22Rv1 (cell line): ENCODE data around the gene GP1BB.

Experiments
- CTCF ChIP-seq: fragments of 450-650 bp; IDR thresholded peaks from 2 replicates; pipeline ENCODE4 v1.5.1; 2017; ENCODE audit warnings: mild to moderate bottlenecking
- ZFX ChIP-seq: fragments of 450-650 bp; IDR thresholded peaks from 2 replicates; pipeline ENCODE4 v1.6.1; 2017; ENCODE audit warnings: antibody characterized with exemption, borderline replicate concordance

- TF ChIP-seq CTCF (no peak), ZFX (no peak)
These were observed 41.5 kb downstream of the GP1BB start for GRCh38 chr22:19764636-19765476.
